Endothelial cell of umbilical vein (primary cell): ENCODE data around the gene GPS1.

ENCODE experiments used
- CTCF ChIP-seq, 2 donors: IDR thresholded peaks; 1 replicate in 1 of 2; 2 replicates in 1 of 2; pipeline ENCODE4 v1.5.1; 2011; ENCODE audit warnings: low read length in 2 of 2, mild to moderate bottlenecking in 2 of 2, moderate library complexity in 2 of 2, control low read depth in 1 of 2, inconsistent platforms in 1 of 2, low read depth in 1 of 2; ENCODE audit not compliant: insufficient read depth in 1 of 2; ENCODE audit errors: extremely low read depth in 1 of 2
- EZH2 ChIP-seq: IDR thresholded peaks from 2 replicates; pipeline ENCODE4 v1.6.1; 2012; ENCODE audit warnings: borderline replicate concordance, low read depth, mild to moderate bottlenecking, moderate library complexity, low read length, inconsistent platforms; ENCODE audit not compliant: severe bottlenecking
- MYC ChIP-seq: IDR thresholded peaks from one replicate; pipeline ENCODE4 v1.6.1; 2011; ENCODE audit warnings: mild to moderate bottlenecking, low read depth, low read length
- POLR2A ChIP-seq: IDR thresholded peaks from 2 replicates; pipeline ENCODE4 v1.6.1; 2012; ENCODE audit warnings: low read depth, mild to moderate bottlenecking, control low read depth, low read length

GRCh38 chr17:82104797-82105416 lies 53.2 kb downstream of the GPS1 start:
- TF ChIP-seq MYC = no peak
- TF ChIP-seq EZH2 = no peak
- TF ChIP-seq CTCF (IDR thresholded peaks at IDR 0.05; ENCODE audit: extremely low read depth in 1 of 2, insufficient read depth in 1 of 2, low read depth in 1 of 2, low read length in 2 of 2) = no peak
- no peak for TF ChIP-seq POLR2A
